NCI-H226 (cell line): ENCODE data around the gene MYCBP.
"Not testable (repeated sequence)": the region's sequence is repeated elsewhere in the genome, so short reads cannot be mapped to it uniquely, and the experiment has no call there.

ENCODE experiments used
- DNase-seq: peaks from one replicate; pipeline ENCODE4 v3.0.0-alpha.2; 2015

Gene MYCBP

DNA sequence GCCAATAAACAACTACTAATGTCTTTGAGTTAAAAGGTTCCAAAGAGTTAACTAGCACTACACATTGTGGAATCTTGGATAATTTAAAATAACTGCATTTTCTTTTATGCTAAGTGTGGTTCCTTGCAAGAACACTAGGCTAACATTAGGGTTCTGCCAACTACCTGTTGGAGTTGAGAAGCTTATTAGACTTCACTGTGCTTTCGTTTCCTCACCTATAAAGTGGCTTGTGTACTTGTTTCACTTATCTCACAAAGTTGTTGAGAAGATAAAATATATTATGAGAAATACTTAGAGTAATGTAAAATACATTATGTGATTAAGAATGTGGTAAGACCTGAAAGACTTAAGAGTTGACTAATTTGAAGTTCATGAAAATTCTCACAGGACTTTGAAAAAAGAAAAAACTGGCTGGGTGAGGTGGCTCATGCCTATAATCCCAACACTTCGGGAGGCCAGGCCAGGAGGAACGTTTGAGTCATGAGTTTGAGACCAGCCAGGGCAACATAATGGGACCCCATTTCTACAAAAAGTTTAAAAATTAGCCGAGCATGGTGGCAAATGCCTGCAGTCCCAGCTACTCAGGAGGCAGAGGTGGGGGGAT, 7.9 kb downstream of the MYCBP start:
- DNase-seq: no peak

DNA sequence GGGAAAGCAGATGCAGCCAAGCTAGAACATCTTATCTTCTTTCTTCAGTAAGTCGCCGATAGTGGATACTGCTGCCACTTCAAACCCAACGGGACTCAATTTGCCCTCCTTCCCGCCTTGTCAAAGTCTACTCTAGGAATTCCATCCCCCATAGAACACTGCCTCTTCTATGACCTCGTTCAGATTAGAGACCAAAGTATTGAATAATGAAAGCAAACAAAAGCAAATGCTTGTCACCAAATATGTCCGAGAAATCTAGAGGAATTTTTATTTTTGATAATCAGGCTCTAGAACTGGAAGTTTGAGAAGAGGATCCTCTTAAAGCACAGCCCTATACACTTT, 12.7 kb downstream of the MYCBP start:
- no peak for DNase-seq

DNA sequence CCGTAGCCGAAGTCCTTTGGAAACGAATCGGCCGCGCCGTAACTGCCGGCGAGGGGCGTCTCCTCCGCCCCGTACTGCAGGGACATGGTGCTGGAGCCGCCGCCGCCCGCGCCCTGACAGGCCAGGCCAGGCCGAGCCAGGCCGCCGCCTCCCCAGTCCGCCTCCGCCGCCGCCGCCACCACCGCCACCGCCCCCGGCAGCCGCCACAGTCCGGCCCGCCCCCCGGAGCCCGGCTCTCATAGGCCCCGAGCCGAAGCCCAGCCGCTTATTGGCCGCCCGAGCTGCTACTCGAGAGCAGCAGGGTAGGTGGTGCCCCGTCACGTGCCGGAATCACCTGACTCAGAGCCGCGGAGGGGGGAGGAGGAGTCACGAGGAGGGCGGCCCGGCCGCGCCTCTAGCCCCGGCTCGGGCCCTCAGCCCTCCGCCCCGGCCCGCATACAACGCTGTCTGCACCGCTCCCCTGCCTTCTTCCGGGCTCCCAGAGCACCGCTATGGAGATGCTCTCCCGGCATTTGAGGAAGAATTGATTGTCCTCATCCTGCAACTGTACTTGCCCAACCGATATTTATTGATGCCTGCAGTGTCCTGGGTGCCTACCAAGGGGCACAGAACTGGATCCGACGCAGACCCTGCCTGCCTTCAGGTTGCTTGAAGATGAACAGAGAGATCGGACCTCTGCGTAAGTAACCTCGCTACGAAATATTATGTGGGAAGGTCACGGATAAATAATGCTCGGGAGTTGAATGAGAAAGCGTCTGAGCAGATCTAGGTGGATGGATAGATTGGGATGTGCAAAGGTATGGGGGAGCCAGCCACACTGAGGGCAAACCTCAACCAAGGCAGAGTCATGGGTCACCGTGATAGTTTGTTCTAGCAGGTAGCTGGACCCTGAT, 13.3 kb downstream of the MYCBP start, which contains the start of gene RRAGC:
Gene RRAGC (minus strand): TSS at position 212 of the 893 bp plus-strand sequence. CDS start 126 bp downstream, at position 86.
- peak; percentile 99 for DNase-seq

DNA sequence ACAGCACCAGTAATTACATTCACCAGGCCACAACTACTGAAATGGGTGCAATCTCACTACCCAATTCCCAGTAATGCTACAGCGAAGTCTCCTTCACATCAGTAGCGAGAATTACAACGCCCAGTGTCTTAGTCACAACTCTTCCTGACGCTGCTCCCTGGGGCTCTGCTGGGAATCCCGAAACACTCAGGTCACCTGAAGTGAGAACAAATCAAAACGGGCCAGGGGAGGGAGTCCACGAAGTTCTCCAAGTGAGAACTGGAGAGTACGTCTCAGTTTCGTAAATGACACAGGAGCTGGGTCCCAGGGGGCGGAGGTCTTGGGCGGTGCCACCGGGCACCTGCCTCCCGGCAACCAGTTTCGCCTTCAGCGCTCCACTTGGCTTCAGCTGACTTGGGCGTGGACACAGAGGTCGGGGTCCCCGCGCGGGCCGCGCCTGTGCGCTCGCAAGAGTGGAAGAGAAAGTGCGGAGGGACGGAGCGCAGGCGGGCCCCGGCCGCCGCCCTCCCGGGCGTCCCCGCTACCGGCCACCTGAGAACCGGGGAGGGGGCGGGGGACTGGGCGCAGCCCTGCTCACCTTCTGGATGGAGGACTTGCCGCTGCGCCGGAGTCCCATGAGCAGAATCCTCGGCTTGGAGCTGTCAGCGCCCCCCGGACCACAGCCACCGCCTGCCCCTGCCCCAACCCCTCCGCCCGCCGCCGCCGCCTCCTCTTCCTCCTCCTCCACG, 14.2 kb downstream of the MYCBP start:
- peak; percentile 74 for DNase-seq

DNA sequence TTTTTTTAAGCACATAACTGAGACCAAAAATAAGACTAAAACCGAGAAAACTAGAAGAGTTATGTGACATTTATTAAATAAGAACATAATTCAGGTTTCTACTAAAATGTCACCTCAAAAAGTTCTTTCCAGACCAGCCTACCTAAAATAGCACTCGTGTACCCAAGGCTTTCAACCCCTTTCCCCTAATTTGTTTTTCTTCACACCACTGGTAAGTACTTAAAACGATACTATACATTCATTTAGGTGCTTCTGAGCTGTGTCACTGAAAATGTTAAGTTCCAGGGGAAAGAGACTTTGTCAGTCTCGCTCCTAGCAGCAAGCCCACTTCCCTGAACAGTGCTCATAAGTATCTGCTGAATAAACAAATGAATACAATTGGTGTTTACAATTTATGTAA, 20.4 kb downstream of the MYCBP start:
- no peak for DNase-seq

DNA sequence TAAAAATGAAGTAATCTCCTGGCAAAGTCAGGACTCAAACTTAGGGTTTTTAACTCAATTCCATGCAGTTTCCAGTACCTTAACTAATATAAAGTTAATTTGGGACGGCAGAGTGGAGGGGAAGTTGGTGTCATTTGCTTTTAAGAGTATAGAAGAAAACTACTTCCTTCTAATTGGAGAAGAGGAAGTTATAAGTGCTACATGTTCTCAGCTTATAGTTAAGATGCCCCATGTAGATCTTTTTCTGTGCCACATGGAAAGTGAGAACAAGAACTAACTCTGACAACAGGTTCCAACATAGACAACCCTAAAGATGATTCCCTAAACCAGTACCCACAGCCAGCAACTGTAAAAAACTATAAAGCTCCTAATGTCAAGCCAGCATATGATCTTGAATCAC, 25.1 kb downstream of the MYCBP start:
- DNase-seq: no peak

- no peak for DNase-seq
Observed at GRCh38 chr1:38846210-38846609, 26.9 kb downstream of the MYCBP start.

DNA sequence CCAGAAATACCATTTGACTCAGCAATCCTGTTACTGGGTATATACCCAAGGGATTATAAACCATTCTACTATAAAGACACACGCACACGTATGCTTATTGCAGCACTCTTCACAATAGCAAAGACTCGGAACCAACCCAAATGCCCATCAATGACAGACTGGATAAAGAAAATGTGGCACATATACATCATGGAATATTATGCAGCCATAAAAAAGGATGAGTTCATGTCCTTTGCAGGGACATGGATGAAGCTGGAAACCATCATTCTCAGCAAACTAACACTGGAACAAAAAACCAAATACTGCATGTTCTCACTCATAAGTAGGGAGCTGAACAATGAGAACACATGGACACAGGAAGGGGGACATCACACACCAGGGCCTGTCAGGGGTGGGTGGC, 28.1 kb downstream of the MYCBP start:
- DNase-seq: not testable (repeated sequence)

DNA sequence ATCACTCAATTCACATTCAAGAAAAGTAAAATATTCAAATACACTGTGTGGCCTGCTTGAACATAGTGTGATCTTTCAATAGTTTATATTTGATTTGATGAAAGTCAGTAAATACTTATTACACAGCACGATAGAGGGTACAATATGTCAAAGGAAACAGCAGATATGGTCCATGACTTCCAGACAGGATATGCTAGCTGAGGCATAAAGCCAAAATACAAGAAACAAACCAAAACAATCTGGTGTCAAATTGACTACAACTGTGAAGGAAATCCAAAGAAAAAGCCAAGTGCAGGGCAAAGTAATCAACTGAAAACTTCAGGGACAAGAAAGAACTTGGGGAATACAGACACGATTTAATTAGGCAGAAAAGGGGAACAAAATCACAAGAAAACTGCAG, 32.9 kb downstream of the MYCBP start:
- no peak for DNase-seq

DNA sequence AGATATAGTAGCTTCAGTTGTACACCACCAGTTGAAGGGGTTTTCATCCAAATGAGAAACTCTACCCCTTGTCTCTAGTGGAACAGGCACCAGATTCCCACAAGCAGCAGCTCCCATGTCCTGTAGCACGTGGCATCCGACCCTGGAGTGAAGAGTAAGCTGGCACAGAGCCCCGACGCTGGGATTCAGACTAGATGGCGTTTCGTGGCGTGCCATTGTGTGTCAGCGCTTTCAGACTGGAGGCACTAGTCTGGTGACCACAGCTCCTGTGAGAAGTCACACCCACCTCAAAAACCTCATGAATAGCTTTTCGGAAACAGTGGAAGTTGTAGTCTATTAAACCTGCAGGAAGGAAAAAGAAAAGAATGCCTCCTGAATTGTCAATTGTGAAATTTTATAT, 33.8 kb downstream of the MYCBP start:
- DNase-seq: no peak

DNA sequence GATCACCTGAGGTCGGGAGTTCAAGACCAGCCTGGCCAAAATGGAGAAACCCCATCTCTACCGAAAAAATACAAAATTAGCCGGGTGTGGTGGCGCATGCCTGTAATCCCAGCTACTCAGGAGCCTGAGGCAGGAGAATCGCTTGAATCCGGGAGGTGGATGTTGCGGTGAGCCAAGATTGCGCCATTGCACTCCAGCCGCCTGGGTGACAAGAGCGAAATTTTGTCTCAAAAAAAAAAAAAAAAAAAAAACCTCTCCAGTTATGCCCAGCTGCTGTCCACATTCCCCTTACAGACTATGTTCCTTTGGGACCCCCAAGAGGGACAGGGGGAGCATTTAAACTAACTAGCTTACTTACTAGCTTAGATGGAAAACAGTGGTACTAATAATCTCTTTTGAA, 36.8 kb downstream of the MYCBP start:
- not testable (repeated sequence) for DNase-seq

GRCh38 chr1:38834937-38835827, 38.0 kb downstream of the MYCBP start:
- peak; percentile 48 for DNase-seq

- no peak for DNase-seq
Observed at GRCh38 chr1:38834221-38834782, 38.8 kb downstream of the MYCBP start.

- DNase-seq: no peak
Observed at GRCh38 chr1:38833146-38833545, 40.0 kb downstream of the MYCBP start.

DNA sequence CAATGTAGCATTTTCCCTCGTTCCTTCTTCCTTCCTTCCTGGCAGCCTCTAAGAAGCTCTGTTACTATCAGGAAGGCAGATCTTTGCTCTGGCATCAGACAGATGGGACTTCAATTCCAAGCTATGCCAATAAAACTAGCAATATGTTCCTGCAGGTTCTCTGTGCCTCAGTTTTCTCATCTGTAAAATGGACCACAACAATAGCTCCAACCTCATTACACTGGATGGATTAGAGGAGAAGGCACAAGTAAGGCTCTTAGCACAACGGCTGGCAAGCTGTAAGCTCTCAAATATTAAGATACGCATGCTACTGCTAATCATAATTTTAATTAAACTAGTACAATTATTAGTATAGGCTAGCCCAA, 40.8 kb downstream of the MYCBP start:
- DNase-seq: no peak

GRCh38 chr1:38831731-38832369, 41.3 kb downstream of the MYCBP start:
- DNase-seq: no peak

GRCh38 chr1:38829368-38829767, 43.8 kb downstream of the MYCBP start:
- DNase-seq: no peak

DNA sequence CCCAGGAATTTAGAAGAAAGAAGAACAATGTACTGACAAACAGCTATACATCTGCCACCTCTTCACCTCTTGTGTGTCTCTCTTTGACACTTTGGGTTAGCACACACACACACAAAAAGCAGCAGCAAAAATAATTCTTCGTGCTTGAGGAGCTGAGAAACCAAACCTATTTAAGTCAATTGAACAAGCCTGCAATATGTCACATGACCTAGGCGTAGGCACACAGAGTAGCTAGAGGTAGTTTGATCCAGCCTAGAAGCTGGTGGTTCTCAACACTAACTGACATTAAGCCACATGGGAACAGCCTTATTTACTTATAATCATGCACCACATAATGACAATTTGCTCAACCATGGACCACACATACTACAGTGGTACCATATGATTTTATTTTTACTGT, 45.8 kb downstream of the MYCBP start:
- no peak for DNase-seq

DNA sequence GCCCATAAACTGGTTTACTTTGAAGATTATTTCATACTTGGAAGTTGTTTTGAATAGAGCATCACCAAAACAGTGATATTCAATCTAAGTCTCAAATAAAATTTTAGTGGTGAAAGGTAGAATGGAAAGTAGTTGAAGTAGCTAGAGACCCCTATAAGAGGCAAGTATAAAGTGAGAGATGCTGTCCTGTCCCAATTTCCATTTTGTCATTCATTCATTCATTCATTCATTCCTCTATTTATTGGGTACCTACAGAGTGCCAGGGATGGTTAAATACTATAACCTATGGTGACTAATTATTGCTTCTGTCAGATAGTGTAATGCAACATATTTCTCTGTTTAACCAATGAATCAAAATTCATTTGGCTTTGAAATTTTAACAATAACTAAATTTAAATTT, 46.3 kb downstream of the MYCBP start:
- no peak for DNase-seq

DNA sequence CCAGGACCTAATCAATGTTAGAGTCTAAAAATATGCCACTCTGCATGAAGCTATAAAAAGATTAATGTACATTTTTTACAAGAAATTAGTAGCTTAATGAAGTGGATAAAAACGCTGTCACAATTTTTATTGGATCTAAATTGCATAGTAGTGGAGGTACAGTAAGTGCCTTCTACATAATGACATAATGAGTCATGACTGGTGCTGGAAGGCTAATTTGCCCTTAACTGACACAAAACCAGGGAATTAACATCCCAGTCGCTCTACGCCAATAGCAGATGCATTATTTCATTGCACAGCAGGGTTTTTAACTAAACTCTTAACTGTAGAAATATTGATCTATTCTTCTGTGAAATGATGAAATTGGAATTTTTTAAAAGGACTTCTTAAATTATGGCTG, 46.9 kb downstream of the MYCBP start:
- DNase-seq: no peak

DNA sequence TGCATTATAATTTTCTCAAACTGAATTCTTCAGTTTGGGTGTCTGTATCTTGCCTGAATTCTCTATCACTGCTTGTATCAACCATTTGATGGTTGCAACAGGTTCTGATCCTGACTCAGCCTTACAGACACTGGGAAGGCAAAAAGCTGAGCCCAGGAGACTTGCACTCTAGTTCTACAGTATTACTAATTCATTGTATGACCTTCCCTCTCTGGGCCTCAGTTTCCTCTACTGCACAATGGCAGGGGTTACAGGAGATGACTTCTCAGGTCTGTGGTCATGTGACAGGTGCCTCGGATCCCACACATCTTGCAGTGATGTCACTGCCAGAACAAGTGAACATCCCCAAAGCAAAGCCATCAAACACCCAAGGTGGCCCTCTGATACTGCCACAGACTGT, 52.3 kb downstream of the MYCBP start:
- DNase-seq: no peak

DNA sequence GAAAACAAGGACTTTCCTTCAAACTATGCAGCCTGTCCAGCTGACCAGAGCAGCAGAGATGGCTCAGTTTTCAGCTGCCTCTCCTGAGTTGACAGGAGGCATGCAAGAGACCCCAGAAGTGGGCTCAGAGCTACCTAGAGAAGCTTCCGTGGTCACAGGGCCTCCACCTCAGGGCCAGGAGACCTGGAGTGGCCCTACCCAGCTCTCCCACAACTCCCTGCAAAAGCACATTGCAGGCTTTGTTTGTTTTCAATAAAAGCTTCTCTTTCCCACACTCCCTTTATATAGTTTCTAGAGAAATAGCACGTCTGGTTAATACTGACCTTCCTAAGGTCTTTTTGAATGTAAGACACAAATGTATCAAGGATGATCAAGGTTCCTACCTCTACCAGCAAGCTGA, 53.6 kb downstream of the MYCBP start:
- DNase-seq: no peak
